ENCODE data around the gene NLN. TPM values are rescaled to one million over a fixed set of nuclear protein-coding genes. Genes with fewer than 3 reads are reported as not detected.

Gene NLN
- total and polyA plus RNA-seq, 2 of the 13 experiments (the other 11 are each of a cell fraction or from before 2014, with no cell fraction given): 11.9 to 36.7 TPM

DNA sequence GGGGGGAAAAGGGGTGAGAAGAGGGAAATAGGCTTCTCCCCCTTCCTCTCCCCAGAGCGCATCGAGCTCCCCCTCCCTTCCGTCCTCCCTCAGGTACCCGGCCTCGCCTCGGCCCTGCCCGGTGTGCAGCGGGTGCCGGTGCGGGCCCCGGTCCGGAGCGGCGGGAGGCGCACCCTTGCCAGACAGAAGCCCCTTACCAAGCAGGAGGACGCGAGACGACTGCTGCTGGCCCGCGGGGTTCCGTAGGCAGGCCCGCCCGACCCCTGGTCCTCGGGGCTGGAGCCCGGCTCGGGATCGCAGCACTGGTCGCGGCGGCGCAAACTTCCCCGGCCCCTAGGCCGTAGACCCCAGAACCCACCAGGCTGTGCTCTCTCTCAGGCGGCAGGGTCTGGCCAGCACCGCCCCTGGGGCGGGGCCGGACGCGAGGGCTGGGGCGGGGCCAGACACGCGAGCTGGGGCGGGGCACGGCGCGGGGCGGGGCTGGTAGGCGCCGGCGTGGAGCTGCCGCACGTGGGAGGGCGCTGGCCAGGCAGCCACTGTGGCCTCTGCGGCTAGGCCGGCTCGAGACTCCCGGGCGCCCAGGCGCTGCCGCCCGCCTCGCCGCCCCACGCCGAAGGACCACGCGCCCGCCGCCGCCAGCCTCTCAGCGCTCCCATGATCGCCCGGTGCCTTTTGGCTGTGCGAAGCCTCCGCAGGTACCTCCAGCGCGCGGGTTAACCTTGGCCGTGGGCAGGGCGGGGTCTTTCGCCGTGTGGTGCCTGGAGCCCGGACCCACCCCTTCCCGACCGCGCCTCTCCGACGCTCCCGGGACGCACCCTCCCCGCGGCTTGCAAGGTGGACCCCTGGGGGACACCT is at the start of gene NLN, which contains the start of gene SGTB (continued):
- TF ChIP-seq, protein P1, sequence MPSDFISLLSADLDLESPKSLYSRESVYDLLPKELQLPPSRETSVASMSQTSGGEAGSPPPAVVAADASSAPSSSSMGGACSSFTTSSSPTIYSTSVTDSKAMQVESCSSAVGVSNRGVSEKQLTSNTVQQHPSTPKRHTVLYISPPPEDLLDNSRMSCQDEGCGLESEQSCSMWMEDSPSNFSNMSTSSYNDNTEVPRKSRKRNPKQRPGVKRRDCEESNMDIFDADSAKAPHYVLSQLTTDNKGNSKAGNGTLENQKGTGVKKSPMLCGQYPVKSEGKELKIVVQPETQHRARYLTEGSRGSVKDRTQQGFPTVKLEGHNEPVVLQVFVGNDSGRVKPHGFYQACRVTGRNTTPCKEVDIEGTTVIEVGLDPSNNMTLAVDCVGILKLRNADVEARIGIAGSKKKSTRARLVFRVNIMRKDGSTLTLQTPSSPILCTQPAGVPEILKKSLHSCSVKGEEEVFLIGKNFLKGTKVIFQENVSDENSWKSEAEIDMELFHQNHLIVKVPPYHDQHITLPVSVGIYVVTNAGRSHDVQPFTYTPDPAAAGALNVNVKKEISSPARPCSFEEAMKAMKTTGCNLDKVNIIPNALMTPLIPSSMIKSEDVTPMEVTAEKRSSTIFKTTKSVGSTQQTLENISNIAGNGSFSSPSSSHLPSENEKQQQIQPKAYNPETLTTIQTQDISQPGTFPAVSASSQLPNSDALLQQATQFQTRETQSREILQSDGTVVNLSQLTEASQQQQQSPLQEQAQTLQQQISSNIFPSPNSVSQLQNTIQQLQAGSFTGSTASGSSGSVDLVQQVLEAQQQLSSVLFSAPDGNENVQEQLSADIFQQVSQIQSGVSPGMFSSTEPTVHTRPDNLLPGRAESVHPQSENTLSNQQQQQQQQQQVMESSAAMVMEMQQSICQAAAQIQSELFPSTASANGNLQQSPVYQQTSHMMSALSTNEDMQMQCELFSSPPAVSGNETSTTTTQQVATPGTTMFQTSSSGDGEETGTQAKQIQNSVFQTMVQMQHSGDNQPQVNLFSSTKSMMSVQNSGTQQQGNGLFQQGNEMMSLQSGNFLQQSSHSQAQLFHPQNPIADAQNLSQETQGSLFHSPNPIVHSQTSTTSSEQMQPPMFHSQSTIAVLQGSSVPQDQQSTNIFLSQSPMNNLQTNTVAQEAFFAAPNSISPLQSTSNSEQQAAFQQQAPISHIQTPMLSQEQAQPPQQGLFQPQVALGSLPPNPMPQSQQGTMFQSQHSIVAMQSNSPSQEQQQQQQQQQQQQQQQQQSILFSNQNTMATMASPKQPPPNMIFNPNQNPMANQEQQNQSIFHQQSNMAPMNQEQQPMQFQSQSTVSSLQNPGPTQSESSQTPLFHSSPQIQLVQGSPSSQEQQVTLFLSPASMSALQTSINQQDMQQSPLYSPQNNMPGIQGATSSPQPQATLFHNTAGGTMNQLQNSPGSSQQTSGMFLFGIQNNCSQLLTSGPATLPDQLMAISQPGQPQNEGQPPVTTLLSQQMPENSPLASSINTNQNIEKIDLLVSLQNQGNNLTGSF (CRISPR knock-in tag; IDR thresholded peaks at IDR 0.05): no peak
- no peak for TF ChIP-seq ATM (IDR thresholded peaks at IDR 0.05; ENCODE audit: borderline replicate concordance)
- TF ChIP-seq ZBTB38 (CRISPR knock-in tag; IDR thresholded peaks at IDR 0.05): 0 out of 2 replicates have a peak, but pooled peaks have one; percentile 14
- TF ChIP-seq CBX2 (IDR thresholded peaks at IDR 0.05; ENCODE audit: low read depth, low read length): no peak
- TF ChIP-seq CBX2 (CRISPR knock-in tag; IDR thresholded peaks at IDR 0.05; ENCODE audit: low read depth): no peak
- TF ChIP-seq TBL1XR1 (IDR thresholded peaks at IDR 0.05; ENCODE audit: borderline replicate concordance, low read length, partially characterized antibody): no peak
- TF ChIP-seq ZNF34 (CRISPR knock-in tag; IDR thresholded peaks at IDR 0.05; ENCODE audit: borderline replicate concordance): peak; percentile 32; the same call in 1 of the 2 replicates
- TF ChIP-seq KLF16 (CRISPR knock-in tag; IDR thresholded peaks at IDR 0.05): no peak
- peak; percentile 4; the same call in 1 of the 2 replicates for TF ChIP-seq HOXA3 (CRISPR knock-in tag; IDR thresholded peaks at IDR 0.05)
- 0 out of 2 replicates have a peak, but pooled peaks have one; percentile 61 for TF ChIP-seq ZNF251 (CRISPR knock-in tag; IDR thresholded peaks at IDR 0.05)
- TF ChIP-seq ZNF362 (CRISPR knock-in tag; IDR thresholded peaks at IDR 0.05; ENCODE audit: borderline replicate concordance): peak; percentile 26; the same call in 1 of the 2 replicates
- peak; percentile 51; the same call in 1 of the 2 replicates for TF ChIP-seq SP5 (CRISPR knock-in tag; IDR thresholded peaks at IDR 0.05; ENCODE audit: borderline replicate concordance, low read depth)
- peak; percentile 31; the same call in 1 of the 2 replicates for TF ChIP-seq HES4 (CRISPR knock-in tag; IDR thresholded peaks at IDR 0.05; ENCODE audit: borderline replicate concordance)
- TF ChIP-seq GZF1 (CRISPR knock-in tag; IDR thresholded peaks at IDR 0.05): no peak
- TF ChIP-seq BRCA1 (CRISPR knock-in tag; IDR thresholded peaks at IDR 0.05): 0 out of 2 replicates have a peak, but pooled peaks have one; percentile 45
- TF ChIP-seq CEBPB (IDR thresholded peaks at IDR 0.05; ENCODE audit: borderline replicate concordance, low read depth, low read length): no peak
- TF ChIP-seq ZNF205 (CRISPR knock-in tag; IDR thresholded peaks at IDR 0.05): 0 out of 2 replicates have a peak, but pooled peaks have one; percentile 18
- 0 out of 2 replicates have a peak, but pooled peaks have one; percentile 20 for TF ChIP-seq TSC22D2 (CRISPR knock-in tag; IDR thresholded peaks at IDR 0.05; ENCODE audit: borderline replicate concordance)
- TF ChIP-seq, protein P2, sequence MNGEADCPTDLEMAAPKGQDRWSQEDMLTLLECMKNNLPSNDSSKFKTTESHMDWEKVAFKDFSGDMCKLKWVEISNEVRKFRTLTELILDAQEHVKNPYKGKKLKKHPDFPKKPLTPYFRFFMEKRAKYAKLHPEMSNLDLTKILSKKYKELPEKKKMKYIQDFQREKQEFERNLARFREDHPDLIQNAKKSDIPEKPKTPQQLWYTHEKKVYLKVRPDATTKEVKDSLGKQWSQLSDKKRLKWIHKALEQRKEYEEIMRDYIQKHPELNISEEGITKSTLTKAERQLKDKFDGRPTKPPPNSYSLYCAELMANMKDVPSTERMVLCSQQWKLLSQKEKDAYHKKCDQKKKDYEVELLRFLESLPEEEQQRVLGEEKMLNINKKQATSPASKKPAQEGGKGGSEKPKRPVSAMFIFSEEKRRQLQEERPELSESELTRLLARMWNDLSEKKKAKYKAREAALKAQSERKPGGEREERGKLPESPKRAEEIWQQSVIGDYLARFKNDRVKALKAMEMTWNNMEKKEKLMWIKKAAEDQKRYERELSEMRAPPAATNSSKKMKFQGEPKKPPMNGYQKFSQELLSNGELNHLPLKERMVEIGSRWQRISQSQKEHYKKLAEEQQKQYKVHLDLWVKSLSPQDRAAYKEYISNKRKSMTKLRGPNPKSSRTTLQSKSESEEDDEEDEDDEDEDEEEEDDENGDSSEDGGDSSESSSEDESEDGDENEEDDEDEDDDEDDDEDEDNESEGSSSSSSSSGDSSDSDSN (CRISPR knock-in tag; IDR thresholded peaks at IDR 0.05): peak; percentile 97
- TF ChIP-seq SMC3 (IDR thresholded peaks at IDR 0.05; ENCODE audit: low read length): no peak
- TF ChIP-seq NR3C1 (CRISPR knock-in tag; IDR thresholded peaks at IDR 0.05): no peak

Data from HepG2 (cell line).